OCI-LY7 (cell line): ENCODE data around the gene EBF3. TPM values are rescaled to one million over a fixed set of nuclear protein-coding genes. Genes with fewer than 3 reads are reported as not detected.

Source experiments
- BruUV-seq: library from RNA; stranded (reverse); fragments of 400-500 nt; replicated peaks from 2 replicates; lab custom pipeline; 2021; lab: Mats Ljungman, UMichigan
- CTCF ChIA-PET: fragments of 300-600 bp; sonication (Branson Sonifier 250); formaldehyde crosslinking; loops from one replicate; lab custom pipeline; 2022; ENCODE audit warnings: antibody characterized with exemption; ENCODE audit not compliant: unreplicated experiment; lab: Charles Lee
- POLR2A ChIA-PET: fragments of 300-600 bp; sonication (Branson Sonifier 250); formaldehyde crosslinking; loops from one replicate; lab custom pipeline; 2022; ENCODE audit warnings: antibody characterized with exemption; lab: Charles Lee
- DNase-seq: peaks from one replicate; pipeline ENCODE4 v3.0.0-alpha.2; 2015; ENCODE audit warnings: low spot score
- H2AFZ ChIP-seq: fragments of 200-600 bp; sonication (generic), shearing (Covaris generic); 2 replicates; pipeline ENCODE4 v1.6.1; 2014; ENCODE audit warnings: mild to moderate bottlenecking, antibody characterized with exemption, low read length, moderate library complexity
- H3K27ac ChIP-seq: fragments of 200-600 bp; sonication (generic); 2 replicates; pipeline ENCODE4 v1.5.1; 2014; ENCODE audit warnings: mixed run types, low read depth, mild to moderate bottlenecking, moderate library complexity, low read length, inconsistent platforms; ENCODE audit not compliant: poor library complexity, severe bottlenecking
- H3K36me3 ChIP-seq: fragments of 200-600 bp; sonication (generic); 2 replicates; pipeline ENCODE4 v1.6.1; 2014; ENCODE audit warnings: mild to moderate bottlenecking, antibody characterized with exemption, low read length, moderate library complexity, mixed read lengths; ENCODE audit not compliant: insufficient read depth
- H3K4me1 ChIP-seq: fragments of 200-600 bp; sonication (generic); 2 replicates; pipeline ENCODE4 v1.5.1; 2014; ENCODE audit warnings: mild to moderate bottlenecking, low read length; ENCODE audit not compliant: insufficient read depth, poor library complexity, severe bottlenecking
- H3K4me2 ChIP-seq: fragments of 200-600 bp; sonication (generic); 2 replicates; pipeline ENCODE4 v1.6.1; 2014; ENCODE audit warnings: mild to moderate bottlenecking, low read length
- H3K4me3 ChIP-seq: fragments of 200-600 bp; sonication (generic); 2 replicates; pipeline ENCODE4 v1.5.1; 2014; ENCODE audit warnings: mild to moderate bottlenecking, low read depth, low read length; ENCODE audit not compliant: poor library complexity, severe bottlenecking
- H3K79me2 ChIP-seq: fragments of 200-600 bp; sonication (generic); 2 replicates; pipeline ENCODE4 v1.6.1; 2016; ENCODE audit warnings: low read depth, mild to moderate bottlenecking, low read length, moderate library complexity, mixed read lengths; ENCODE audit not compliant: insufficient read depth
- H3K9me2 ChIP-seq: fragments of 200-600 bp; sonication (generic); 2 replicates; pipeline ENCODE4 v1.6.1; 2016; ENCODE audit warnings: mild to moderate bottlenecking, low read length, mixed read lengths; ENCODE audit not compliant: insufficient read depth
- H3K9me3 ChIP-seq: fragments of 200-600 bp; sonication (generic); 2 replicates; pipeline ENCODE4 v1.6.1; 2014; ENCODE audit warnings: mild to moderate bottlenecking, mixed run types, low read length, mixed read lengths
- H4K20me1 ChIP-seq: fragments of 200-600 bp; sonication (generic); 2 replicates; pipeline ENCODE4 v1.6.1; 2014; ENCODE audit warnings: mild to moderate bottlenecking, antibody characterized with exemption, low read length, moderate library complexity, mixed read lengths; ENCODE audit not compliant: insufficient read depth
- CTCF ChIP-seq: fragments of 200-600 bp; sonication (generic); conservative IDR thresholded peaks from 2 replicates; pipeline ENCODE4 v1.5.1; 2014; ENCODE audit warnings: mild to moderate bottlenecking, antibody characterized with exemption, low read length, moderate library complexity, mixed read lengths
- EZH2phosphoT487 ChIP-seq: fragments of 200-600 bp; sonication (generic); IDR thresholded peaks from 2 replicates; pipeline ENCODE4 v1.6.1; 2018; ENCODE audit warnings: low read depth, borderline replicate concordance, mild to moderate bottlenecking, mixed run types, antibody characterized with exemption, low read length, moderate library complexity, mixed read lengths
- intact Hi-C: fragments of 100-400 bp; cut with micrococcal nuclease; formaldehyde crosslinking; loops from one replicate; pipeline ENCODE4 v1.10.0; 2022; ENCODE audit not compliant: unreplicated experiment
- total RNA-seq, 2 experiments: library from RNA; depleted of rRNA in 1 of 2; stranded (reverse); fragments of >200 nt in 1 of 2; shearing (Covaris generic) in 1 of 2; gene quantifications; 2 replicates each; pipeline ENCODE4 v1.2.3, GENCODE V29; 2014 to 2022

Gene EBF3
- total RNA-seq, 2 experiments from 2014 or later: not detected

GRCh38 chr10:129935867-129936152, 28.3 kb downstream of the EBF3 start:
- Histone ChIP-seq H3K4me2 (no peak overlapping the region), H3K9me3 (no peaks in the 10 kb centered on the region), H3K36me3 (no peaks in the 10 kb centered on the region), H4K20me1 (no peaks in the 10 kb centered on the region), H3K27ac (no peak overlapping the region), H3K4me1 (no peaks in the 10 kb centered on the region), H3K79me2 (no peaks in the 10 kb centered on the region), H2AFZ (no peak overlapping the region), H3K4me3 (no peak overlapping the region), H3K9me2 (no peaks in the 10 kb centered on the region)
- intact Hi-C loops: no loop called here
- ChIA-PET POLR2A (no interaction called here), CTCF (no interaction called here)
- no TSS peak for BruUV-seq
- no peak for DNase-seq
- TF ChIP-seq EZH2phosphoT487 (no peak), CTCF (no peak)

GRCh38 chr10:129935102-129935866, 28.8 kb downstream of the EBF3 start:
- Histone ChIP-seq H3K27ac (no peak overlapping the region), H3K4me2 (no peak overlapping the region), H3K36me3 (no peaks in the 10 kb centered on the region), H3K4me3 (no peak overlapping the region), H3K9me3 (no peaks in the 10 kb centered on the region), H4K20me1 (no peaks in the 10 kb centered on the region), H3K4me1 (no peaks in the 10 kb centered on the region), H3K9me2 (no peaks in the 10 kb centered on the region), H2AFZ (no peak overlapping the region), H3K79me2 (no peaks in the 10 kb centered on the region)
- ChIA-PET POLR2A (no interaction called here), CTCF (no interaction called here)
- intact Hi-C loops: no loop called here
- no TSS peak for BruUV-seq
- no peak for TF ChIP-seq CTCF
- no peak for TF ChIP-seq EZH2phosphoT487
- no peak for DNase-seq

- H3K27ac ChIP-seq: no peak overlapping the region
- CTCF ChIA-PET: no interaction called here
- no peaks in the 10 kb centered on the region for H4K20me1 ChIP-seq
- intact Hi-C loops: no loop called here
- no peaks in the 10 kb centered on the region for H3K9me2 ChIP-seq
- no peak overlapping the region for H3K4me2 ChIP-seq
- no peaks in the 10 kb centered on the region for H3K9me3 ChIP-seq
- POLR2A ChIA-PET: interaction anchor here (0.8 kb wide), 1 partner anchor 230 kb away, joined by 3 read pairs; no protein-coding TSS in a partner anchor
- BruUV-seq: no TSS peak
- H3K79me2 ChIP-seq: no peaks in the 10 kb centered on the region
- H3K4me3 ChIP-seq: no peak overlapping the region
- no peaks in the 10 kb centered on the region for H3K36me3 ChIP-seq
- H2AFZ ChIP-seq: no peak overlapping the region
- DNase-seq: no peak
- no peaks in the 10 kb centered on the region for H3K4me1 ChIP-seq
- no peak for TF ChIP-seq EZH2phosphoT487
- no peak for TF ChIP-seq CTCF
These were observed 29.7 kb downstream of the EBF3 start for GRCh38 chr10:129934196-129934925.
